ENCODE measurements around the gene CCNF. TPM values are rescaled to one million over a fixed set of nuclear protein-coding genes. Genes with fewer than 3 reads are reported as not detected.

Gene CCNF
- polyA plus RNA-seq, 2 of the 4 experiments (the other 2 are of a cell fraction), result 6.5 to 14.4 TPM

GRCh38 chr16:2388139-2388874 lies 40.9 kb upstream of the CCNF start:
- Histone ChIP-seq H3K4me1 (no peaks in the 10 kb centered on the region), H3K9me3 (0 out of 3 replicates have a peak, but pooled peaks cover 8% of the 10 kb centered on the region), H3K27ac (no peak overlapping the region), H3K4me3 (no peak overlapping the region), H3K4me2 (no peak overlapping the region)
- ChIA-PET CTCF (interaction anchor here (0.9 to 2.1 kb wide), 3 partner anchors 13 to 113 kb away, joined by 3 to 7 read pairs (median 4); no protein-coding TSS in a partner anchor), POLR2A (no interaction called here)
- DNase-seq (ENCODE audit: low read depth in 1 of 2, low spot score in 1 of 2), result no peak
- no peak for TF ChIP-seq HOXB5 (CRISPR knock-in tag; IDR thresholded peaks at IDR 0.05)
- no peak for TF ChIP-seq KDM5A (IDR thresholded peaks at IDR 0.05)
- TF ChIP-seq TP53 (CRISPR knock-in tag; IDR thresholded peaks at IDR 0.05), result no peak
- TF ChIP-seq ELK1 (IDR thresholded peaks at IDR 0.05; ENCODE audit: low read depth, low read length), result no peak
- TF ChIP-seq REST (IDR thresholded peaks at IDR 0.05), result no peak
- no peak for ATAC-seq
- no peak for FAIRE-seq
- WGBS (ENCODE audit: missing lambda C conversion rate), result 39% methylated on average over 3 of the region's 3 CpGs

GRCh38 chr16:2388875-2389433 lies 40.3 kb upstream of the CCNF start:
- 0 out of 3 replicates have a peak, but pooled peaks cover 8% of the 10 kb centered on the region for H3K9me3 ChIP-seq
- no peak overlapping the region for H3K4me3 ChIP-seq
- ChIA-PET CTCF (interaction anchor here (0.9 to 2.1 kb wide), 3 partner anchors 12 to 112 kb away, joined by 3 to 7 read pairs (median 4); no protein-coding TSS in a partner anchor), POLR2A (no interaction called here)
- no peaks in the 10 kb centered on the region for H3K4me1 ChIP-seq
- H3K27ac ChIP-seq, result no peak overlapping the region
- no peak for FAIRE-seq
- H3K4me2 ChIP-seq, result no peak overlapping the region
- peak; percentile 50; a peak in 4 of 6 replicates for ATAC-seq
- TF ChIP-seq FOXS1 (CRISPR knock-in tag; IDR thresholded peaks at IDR 0.05) (peak; percentile 28; the same call in 1 of the 2 replicates), CBX2 (IDR thresholded peaks at IDR 0.05; ENCODE audit: borderline replicate concordance, low read depth) (no peak), JUN (IDR thresholded peaks at IDR 0.05) (no peak), NR3C1 (IDR thresholded peaks at IDR 0.05) (no peak), ZSCAN20 (CRISPR knock-in tag; IDR thresholded peaks at IDR 0.05) (no peak), PBX3 (IDR thresholded peaks at IDR 0.05) (peak; percentile 78), ZFP36 (IDR thresholded peaks at IDR 0.05; ENCODE audit: borderline replicate concordance, partially characterized antibody) (no peak), ATOH8 (CRISPR knock-in tag; IDR thresholded peaks at IDR 0.05; ENCODE audit: low read depth) (peak; percentile 44; the same call in 1 of the 2 replicates), EP300 (IDR thresholded peaks at IDR 0.05) (no peak)
- DNase-seq (ENCODE audit: low read depth in 1 of 2, low spot score in 1 of 2), result peak in 1 of 2 experiments; percentile 30
- WGBS (ENCODE audit: missing lambda C conversion rate), result 8% methylated on average over 2 of the region's 2 CpGs
